Stimulated activated naive B cell treated with anti-CD40 and anti-IgM and Interleukin-4, amounts not matched to agents 10 μg/mL and 1 μg/mL and 100 μg/mL, for 72 hours (primary cell): Measurements from ENCODE around the gene MED1.

ENCODE experiments used
- ATAC-seq, 2 donors: fragments of 150-1000 bp; cut with Tn5 transposase; replicated peaks; 2 replicates each; pipeline ENCODE4 v1.10.0; 2021; ENCODE audit warnings: moderate library complexity in 1 of 2
- DNase-seq: peaks from one replicate; pipeline ENCODE4 v3.0.0; 2021
- H3K27ac Mint-ChIP-seq: one replicate; pipeline ENCODE4 v1.8.0; 2022; ENCODE audit warnings: mild to moderate bottlenecking, mixed read lengths
- H3K27me3 Mint-ChIP-seq, 2 donors: one replicate each; pipeline ENCODE4 v1.8.0; 2022; ENCODE audit warnings: mixed read lengths in 2 of 2
- H3K36me3 Mint-ChIP-seq, 2 donors: one replicate each; pipeline ENCODE4 v1.8.0; 2022; ENCODE audit warnings: mixed read lengths in 2 of 2, mild to moderate bottlenecking in 1 of 2
- H3K4me1 Mint-ChIP-seq, 2 donors: one replicate each; pipeline ENCODE4 v1.8.0; 2022; ENCODE audit warnings: mixed read lengths in 2 of 2, mild to moderate bottlenecking in 1 of 2
- H3K4me3 Mint-ChIP-seq, 2 donors: one replicate each; pipeline ENCODE4 v1.8.0; 2022; ENCODE audit warnings: mild to moderate bottlenecking in 2 of 2, mixed read lengths in 2 of 2, moderate library complexity in 1 of 2
- H3K9me3 Mint-ChIP-seq, 2 donors: one replicate each; pipeline ENCODE4 v1.8.0; 2022; ENCODE audit warnings: mixed read lengths in 2 of 2, mild to moderate bottlenecking in 1 of 2

Gene MED1

GRCh38 chr17:39365242-39365641 is 85.8 kb downstream of the MED1 start:
- Mint-ChIP-seq H3K27ac (no peak overlapping the region), H3K27me3 (no peaks in the 10 kb centered on the region), H3K9me3 (no peaks in the 10 kb centered on the region), H3K4me3 (no peak overlapping the region), H3K36me3 (peaks cover 0 to 2% of the 10 kb centered on the region in 2 donors), H3K4me1 (peaks cover 5 to 32% of the 10 kb centered on the region in 2 donors)
- DNase-seq: no peak
- ATAC-seq: no peak

- ATAC-seq (no peak), DNase-seq (no peak)
- no peak overlapping the region for H3K4me3 Mint-ChIP-seq
- H3K27ac Mint-ChIP-seq: no peak overlapping the region
- peaks cover 7 to 37% of the 10 kb centered on the region in 2 donors for H3K4me1 Mint-ChIP-seq
- H3K36me3 Mint-ChIP-seq: no peaks in the 10 kb centered on the region
- no peaks in the 10 kb centered on the region for H3K27me3 Mint-ChIP-seq
- no peaks in the 10 kb centered on the region for H3K9me3 Mint-ChIP-seq
These were observed 86.6 kb downstream of the MED1 start for GRCh38 chr17:39364236-39365025.

GRCh38 chr17:39361064-39361463 is 90.0 kb downstream of the MED1 start:
- no peaks in the 10 kb centered on the region for H3K27me3 Mint-ChIP-seq
- peaks cover 0 to 4% of the 10 kb centered on the region in 2 donors for H3K36me3 Mint-ChIP-seq
- no peak for DNase-seq
- no peaks in the 10 kb centered on the region for H3K9me3 Mint-ChIP-seq
- ATAC-seq: no peak
- no peak overlapping the region for H3K4me3 Mint-ChIP-seq
- H3K4me1 Mint-ChIP-seq: peaks cover 6 to 33% of the 10 kb centered on the region in 2 donors
- H3K27ac Mint-ChIP-seq: no peak overlapping the region

- no peak overlapping the region for H3K27ac Mint-ChIP-seq
- peaks cover 6 to 28% of the 10 kb centered on the region in 2 donors for H3K4me1 Mint-ChIP-seq
- no peaks in the 10 kb centered on the region for H3K9me3 Mint-ChIP-seq
These were observed 90.5 kb downstream of the MED1 start for GRCh38 chr17:39360537-39360936.

GRCh38 chr17:39359994-39360393 is 91.1 kb downstream of the MED1 start:
- Mint-ChIP-seq H3K36me3 (peaks cover 0 to 4% of the 10 kb centered on the region in 2 donors), H3K27ac (no peak overlapping the region), H3K4me1 (peaks cover 6 to 23% of the 10 kb centered on the region in 2 donors), H3K27me3 (no peaks in the 10 kb centered on the region), H3K9me3 (no peaks in the 10 kb centered on the region), H3K4me3 (no peak overlapping the region)
- no peak for ATAC-seq
- no peak for DNase-seq

More at GRCh38 chr17:39360537-39360936, 90.5 kb downstream of the MED1 start:
- Mint-ChIP-seq H3K36me3 (peaks cover 0 to 4% of the 10 kb centered on the region in 2 donors), H3K4me3 (no peak overlapping the region), H3K27me3 (no peaks in the 10 kb centered on the region)
- DNase-seq: no peak
- ATAC-seq: no peak

- H3K4me3 Mint-ChIP-seq: no peak overlapping the region
- peaks cover 6 to 17% of the 10 kb centered on the region in 2 donors for H3K4me1 Mint-ChIP-seq
- DNase-seq: no peak
- no peaks in the 10 kb centered on the region for H3K9me3 Mint-ChIP-seq
- ATAC-seq: no peak
- peaks cover 0 to 4% of the 10 kb centered on the region in 2 donors for H3K36me3 Mint-ChIP-seq
- no peak overlapping the region for H3K27ac Mint-ChIP-seq
- no peaks in the 10 kb centered on the region for H3K27me3 Mint-ChIP-seq
These were observed 93.1 kb downstream of the MED1 start for GRCh38 chr17:39357986-39358385.

GRCh38 chr17:39357488-39357887 is 93.6 kb downstream of the MED1 start:
- H3K9me3 Mint-ChIP-seq: no peaks in the 10 kb centered on the region
- H3K36me3 Mint-ChIP-seq: peaks cover 0 to 4% of the 10 kb centered on the region in 2 donors
- H3K27me3 Mint-ChIP-seq: no peaks in the 10 kb centered on the region
- no peak for DNase-seq
- H3K27ac Mint-ChIP-seq: no peak overlapping the region
- no peak overlapping the region for H3K4me3 Mint-ChIP-seq
- no peak for ATAC-seq
- peaks cover 6 to 17% of the 10 kb centered on the region in 2 donors for H3K4me1 Mint-ChIP-seq
